GM12878 (cell line): ENCODE results near the gene ITGAL. TPM values are rescaled to one million over a fixed set of nuclear protein-coding genes. Genes with fewer than 3 reads are reported as not detected.

Source experiments
- BACH1 ChIP-seq: fragments of 450-650 bp; IDR thresholded peaks from 2 replicates; pipeline ENCODE4 v1.6.1; 2017; ENCODE audit warnings: mild to moderate bottlenecking, borderline replicate concordance
- BCL11A ChIP-seq: IDR thresholded peaks from 2 replicates; pipeline ENCODE4 v1.6.1; 2011; ENCODE audit warnings: low read depth, low read length
- CBX3 ChIP-seq: fragments of 200-600 bp; sonication (generic); IDR thresholded peaks from 2 replicates; pipeline ENCODE4 v1.6.1; 2016; ENCODE audit warnings: low read depth, borderline replicate concordance
- CHD4 ChIP-seq: fragments of 200-600 bp; sonication (generic); IDR thresholded peaks from 2 replicates; pipeline ENCODE4 v1.6.1; 2016; ENCODE audit warnings: mild to moderate bottlenecking
- CREB1 ChIP-seq: IDR thresholded peaks from 2 replicates; pipeline ENCODE4 v1.6.1; 2012; ENCODE audit warnings: low read depth, mild to moderate bottlenecking, inconsistent platforms
- CREM ChIP-seq: IDR thresholded peaks from 2 replicates; pipeline ENCODE4 v1.6.1; 2014; ENCODE audit warnings: antibody characterized with exemption, low read depth
- DPF2 ChIP-seq: fragments of 450-650 bp; IDR thresholded peaks from 2 replicates; pipeline ENCODE4 v1.6.1; 2017; ENCODE audit warnings: mild to moderate bottlenecking
- E2F4 ChIP-seq: IDR thresholded peaks from 2 replicates; pipeline ENCODE4 v1.6.1; 2012; ENCODE audit warnings: low read depth, low read length, improper control_type of control experiment
- FOS ChIP-seq: IDR thresholded peaks from 3 replicates; pipeline ENCODE4 v1.6.1; 2011; ENCODE audit warnings: borderline replicate concordance; ENCODE audit not compliant: insufficient read length; ENCODE audit errors: extremely low read depth
- IKZF2 ChIP-seq, 2 experiments: fragments of 450-650 bp; IDR thresholded peaks; 2 replicates each; pipeline ENCODE4 v1.6.1; 2017; ENCODE audit warnings: mild to moderate bottlenecking in 2 of 2, moderate library complexity in 2 of 2
- KDM1A ChIP-seq: fragments of 200-600 bp; sonication (generic); IDR thresholded peaks from 2 replicates; pipeline ENCODE4 v1.6.1; 2016; ENCODE audit warnings: borderline replicate concordance
- MXI1 ChIP-seq: fragments of 150-350 bp; IDR thresholded peaks from 2 replicates; pipeline ENCODE4 v1.6.1; 2011; ENCODE audit warnings: low read depth, mild to moderate bottlenecking, inconsistent platforms, low read length, improper control_type of control experiment
- NFIC ChIP-seq: IDR thresholded peaks from 2 replicates; pipeline ENCODE4 v1.6.1; 2012; ENCODE audit warnings: low read depth, mild to moderate bottlenecking, inconsistent platforms, low read length, moderate library complexity
- NFYB ChIP-seq: IDR thresholded peaks from 2 replicates; pipeline ENCODE4 v1.6.1; 2011; ENCODE audit warnings: low read depth, mild to moderate bottlenecking, low read length, improper control_type of control experiment, moderate library complexity; ENCODE audit not compliant: insufficient read depth
- PKNOX1 ChIP-seq: fragments of 450-650 bp; IDR thresholded peaks from 2 replicates; pipeline ENCODE4 v1.6.1; 2016; ENCODE audit warnings: mild to moderate bottlenecking
- PML ChIP-seq: IDR thresholded peaks from 2 replicates; pipeline ENCODE4 v1.6.1; 2012; ENCODE audit warnings: low read length, inconsistent platforms
- POLR2AphosphoS2 ChIP-seq: IDR thresholded peaks from 2 replicates; pipeline ENCODE4 v1.6.1; 2011; ENCODE audit warnings: low read depth, mild to moderate bottlenecking, low read length, improper control_type of control experiment, moderate library complexity
- RB1 ChIP-seq: fragments of 450-650 bp; formaldehyde crosslinking; IDR thresholded peaks from 2 replicates; pipeline ENCODE4 v1.6.1; 2017; ENCODE audit warnings: mild to moderate bottlenecking, borderline replicate concordance
- RFX5 ChIP-seq: IDR thresholded peaks from 2 replicates; pipeline ENCODE4 v1.6.1; 2011; ENCODE audit warnings: low read depth, low read length, improper control_type of control experiment
- SUPT20H ChIP-seq: IDR thresholded peaks from 2 replicates; pipeline ENCODE4 v1.6.1; 2011; ENCODE audit warnings: low read depth, mild to moderate bottlenecking, low read length, moderate library complexity, borderline replicate concordance; ENCODE audit not compliant: control insufficient read depth
- TAF1 ChIP-seq: IDR thresholded peaks from 2 replicates; pipeline ENCODE4 v1.6.1; 2011; ENCODE audit warnings: mild to moderate bottlenecking, low read depth, low read length, borderline replicate concordance
- TARDBP ChIP-seq: IDR thresholded peaks from 2 replicates; pipeline ENCODE4 v1.6.1; 2016; ENCODE audit warnings: borderline replicate concordance
- TCF3 ChIP-seq: IDR thresholded peaks from 2 replicates; pipeline ENCODE4 v1.6.1; 2012; ENCODE audit warnings: low read depth, mild to moderate bottlenecking, low read length, borderline replicate concordance; ENCODE audit not compliant: insufficient read depth
- YY1 ChIP-seq: IDR thresholded peaks from 2 replicates; pipeline ENCODE4 v1.6.1; 2011; ENCODE audit warnings: low read depth, mild to moderate bottlenecking, low read length
- ZNF592 ChIP-seq: fragments of 450-650 bp; IDR thresholded peaks from 2 replicates; pipeline ENCODE4 v1.6.1; 2017; ENCODE audit warnings: mild to moderate bottlenecking, moderate library complexity
- polyA plus RNA-seq, 11 experiments: library from polyadenylated mRNA; depleted of rRNA in 4 of 11; unstranded in 6 of 11; stranded (reverse) in 5 of 11; fragments of >200 nt; fragmentation: Nextera tagmentation in 4 of 11; fragmentation: Illumina TruSeq in 1 of 11; extraction: Ambion mirVana in 4 of 11; extraction: Trizol in 1 of 11; gene quantifications; 1 replicate in 1 of 11; 2 replicates in 10 of 11; pipeline versions ENCODE4 v1.2.1 to v1.2.3, GENCODE V29; 2011 to 2016; ENCODE audit warnings: inconsistent platforms in 2 of 11, missing spikeins in 2 of 11, low read depth in 1 of 11
- total RNA-seq, 4 experiments: library from RNA; depleted of rRNA in 3 of 4; stranded (reverse); fragments of >200 nt in 3 of 4; fragmentation: Illumina TruSeq in 1 of 4; extraction: Trizol in 1 of 4; gene quantifications; 2 replicates each; pipeline versions ENCODE4 v1.2.1 to v1.2.3, GENCODE V29; 2013 to 2021

ITGAL gene
- total and polyA plus RNA-seq, 10 of the 15 experiments (the other 5 are each of a cell fraction or from before 2014, with no cell fraction given): 10.7 to 170 (median 96.9) TPM

GRCh38 chr16:30429678-30430427, 42.7 kb upstream of the ITGAL start, which contains the start of gene DCTPP1 (continued):
- TF ChIP-seq KDM1A: no peak
- no peak for TF ChIP-seq BCL11A
- TF ChIP-seq CBX3: no peak
- no peak for TF ChIP-seq CHD4
- peak; percentile 76 for TF ChIP-seq NFYB
- TF ChIP-seq CREB1: peak; percentile 65
- TF ChIP-seq POLR2AphosphoS2: no peak
- peak; percentile 34 for TF ChIP-seq FOS
- peak; percentile 31; the same call in 1 of the 2 replicates for TF ChIP-seq RB1
- TF ChIP-seq E2F4: no peak
- 0 out of 2 replicates have a peak, but pooled peaks have one; percentile 6 for TF ChIP-seq TCF3
- TF ChIP-seq ZNF592: no peak; the same call in 1 of the 2 replicates
- no peak for TF ChIP-seq NFIC
- peak; percentile 93 for TF ChIP-seq MXI1
- no peak for TF ChIP-seq SUPT20H
- TF ChIP-seq TARDBP: no peak
- no peak for TF ChIP-seq PKNOX1
- peak; percentile 88 for TF ChIP-seq TAF1
- TF ChIP-seq CREM: peak; percentile 84
- TF ChIP-seq RFX5: peak; percentile 83
- no peak for TF ChIP-seq PML
- peak; percentile 94 for TF ChIP-seq BACH1
- TF ChIP-seq IKZF2 (IDR thresholded peaks at IDR 0.05): peak; percentile 45 to 51; a peak in 3 of 4 replicates
- TF ChIP-seq YY1: peak; percentile 64; the same call in 1 of the 2 replicates
- TF ChIP-seq DPF2: peak; percentile 40; the same call in 1 of the 2 replicates
